Nucleus accumbens (tissue), 56 donors: ENCODE data around the gene LOXHD1.

ENCODE experiments used
- DNase-seq, 56 donors: peaks; one replicate each; lab custom pipeline; 2025; lab: John Stamatoyannopoulos, UW

LOXHD1 gene

GRCh38 chr18:46632401-46633071 is 24.5 kb downstream of the LOXHD1 start:
- peak in 37 of 56 donors; percentile 8 to 84 (median 44) for DNase-seq

- no peak for DNase-seq
These were observed 26.0 kb downstream of the LOXHD1 start for GRCh38 chr18:46630991-46631390.

- no peak for DNase-seq
These were observed 26.9 kb downstream of the LOXHD1 start for GRCh38 chr18:46630160-46630559.

- DNase-seq: no peak
These were observed 27.7 kb downstream of the LOXHD1 start for GRCh38 chr18:46629361-46629760.

- DNase-seq: peak in 17 of 56 donors; percentile 3 to 33 (median 12)
These were observed 28.8 kb downstream of the LOXHD1 start for GRCh38 chr18:46628206-46628605.

GRCh38 chr18:46627136-46627535 is 29.9 kb downstream of the LOXHD1 start:
- no peak for DNase-seq

- DNase-seq: no peak
These were observed 32.0 kb downstream of the LOXHD1 start for GRCh38 chr18:46625069-46625468.

- DNase-seq: peak in 24 of 56 donors; percentile 9 to 74 (median 41)
These were observed 32.9 kb downstream of the LOXHD1 start for GRCh38 chr18:46624127-46624526.

- peak in 38 of 56 donors; percentile 4 to 71 (median 28) for DNase-seq
These were observed 33.5 kb downstream of the LOXHD1 start for GRCh38 chr18:46623541-46623940.

GRCh38 chr18:46622999-46623398 is 34.0 kb downstream of the LOXHD1 start:
- DNase-seq: no peak

GRCh38 chr18:46622451-46622850 is 34.6 kb downstream of the LOXHD1 start:
- no peak for DNase-seq

GRCh38 chr18:46621871-46622270 is 35.1 kb downstream of the LOXHD1 start:
- DNase-seq: no peak

GRCh38 chr18:46621111-46621766 is 35.8 kb downstream of the LOXHD1 start:
- DNase-seq: no peak

GRCh38 chr18:46619559-46619958 is 37.5 kb downstream of the LOXHD1 start:
- DNase-seq: no peak

- no peak for DNase-seq
These were observed 41.3 kb downstream of the LOXHD1 start for GRCh38 chr18:46615720-46616119.

- DNase-seq: no peak
These were observed 48.0 kb downstream of the LOXHD1 start for GRCh38 chr18:46609048-46609447.

- DNase-seq: no peak
These were observed 49.1 kb downstream of the LOXHD1 start for GRCh38 chr18:46607926-46608325.

GRCh38 chr18:46601141-46601805 is 55.7 kb downstream of the LOXHD1 start:
- DNase-seq: no peak

GRCh38 chr18:46596119-46596518 is 60.9 kb downstream of the LOXHD1 start:
- no peak for DNase-seq

GRCh38 chr18:46591783-46592391 is 65.1 kb downstream of the LOXHD1 start:
- peak in 1 of 56 donors; percentile 2 for DNase-seq

GRCh38 chr18:46590103-46590502 is 66.9 kb downstream of the LOXHD1 start:
- no peak for DNase-seq
